Fibroblast of skin of left quadriceps (primary cell): ENCODE measurements around the gene OTOS.

ENCODE experiments used
- DNase-seq, 2 experiments: peaks; one replicate each; pipeline ENCODE4 v3.0.0-alpha.2; 2013; ENCODE audit warnings: low read depth in 2 of 2

Gene OTOS

GRCh38 chr2:240167588-240167880, 27.1 kb upstream of the OTOS start:
- no peak for DNase-seq

GRCh38 chr2:240166761-240167587, 26.5 kb upstream of the OTOS start:
- DNase-seq, result no peak

- no peak for DNase-seq
Observed at GRCh38 chr2:240166191-240166590, 25.7 kb upstream of the OTOS start.

GRCh38 chr2:240165661-240166060, 25.2 kb upstream of the OTOS start:
- no peak for DNase-seq

- DNase-seq, result no peak
Observed at GRCh38 chr2:240165034-240165433, 24.6 kb upstream of the OTOS start.

GRCh38 chr2:240164586-240164985, 24.1 kb upstream of the OTOS start:
- no peak for DNase-seq

- DNase-seq, result no peak
Observed at GRCh38 chr2:240163844-240164574, 23.6 kb upstream of the OTOS start.

GRCh38 chr2:240162939-240163714, 22.7 kb upstream of the OTOS start:
- DNase-seq, result no peak

- no peak for DNase-seq
Observed at GRCh38 chr2:240162531-240162930, 22.1 kb upstream of the OTOS start.

- DNase-seq, result no peak
Observed at GRCh38 chr2:240162032-240162431, 21.6 kb upstream of the OTOS start.

- no peak for DNase-seq
Observed at GRCh38 chr2:240161087-240161750, 20.8 kb upstream of the OTOS start.

- DNase-seq, result no peak
Observed at GRCh38 chr2:240160291-240161086, 20.0 kb upstream of the OTOS start.

GRCh38 chr2:240159251-240159839, 18.9 kb upstream of the OTOS start:
- DNase-seq, result no peak

GRCh38 chr2:240157147-240157470, 16.7 kb upstream of the OTOS start:
- DNase-seq, result no peak

- no peak for DNase-seq
Observed at GRCh38 chr2:240156435-240157146, 16.1 kb upstream of the OTOS start.

GRCh38 chr2:240155745-240156390, 15.4 kb upstream of the OTOS start:
- DNase-seq, result no peak

GRCh38 chr2:240155048-240155744, 14.7 kb upstream of the OTOS start:
- DNase-seq, result no peak

- no peak for DNase-seq
Observed at GRCh38 chr2:240154606-240155005, 14.1 kb upstream of the OTOS start.

- DNase-seq, result no peak
Observed at GRCh38 chr2:240153418-240153817, 13.0 kb upstream of the OTOS start.
